ENCODE measurements around the gene TOP2A. TPM values are rescaled to one million over a fixed set of nuclear protein-coding genes. Genes with fewer than 3 reads are reported as not detected.

Gene TOP2A
- polyA plus RNA-seq, 1 experiment, result 53.5 TPM

GRCh38 chr17:40433551-40434415 lies 16.1 kb upstream of the TOP2A start:
- peak; percentile 57 for TF ChIP-seq CTCF (IDR thresholded peaks at IDR 0.05; ENCODE audit: low read depth, low read length)
- no peaks in the 10 kb centered on the region for H3K9me3 ChIP-seq (ENCODE audit: control insufficient read depth, insufficient read depth, low read length)
- H3K4me3 ChIP-seq (ENCODE audit: low read depth, low read length), result no peak overlapping the region
- peak overlapping the region; percentile 3 for H3K27ac ChIP-seq (ENCODE audit: low read depth, low read length)
- DNase-seq (ENCODE audit: low read depth, low spot score), result no peak
- peaks cover 3% of the 10 kb centered on the region for H3K27me3 ChIP-seq (ENCODE audit: control insufficient read depth, insufficient read depth, low read length)
- POLR2A ChIA-PET, result interaction anchor here (0.5 to 0.9 kb wide), 2 partner anchors 10 to 17 kb away, joined by 3 to 4 read pairs; no protein-coding TSS in a partner anchor
- CTCF ChIA-PET, result interaction anchor here (1.0 to 1.2 kb wide), 3 partner anchors 8 to 99 kb away, joined by 3 to 4 read pairs (median 3); no protein-coding TSS in a partner anchor

GRCh38 chr17:40432864-40433528 lies 15.3 kb upstream of the TOP2A start:
- Histone ChIP-seq H3K9me3 (ENCODE audit: control insufficient read depth, insufficient read depth, low read length) (no peaks in the 10 kb centered on the region), H3K27ac (ENCODE audit: low read depth, low read length) (peak overlapping the region; percentile 3), H3K4me3 (ENCODE audit: low read depth, low read length) (no peak overlapping the region), H3K27me3 (ENCODE audit: control insufficient read depth, insufficient read depth, low read length) (peaks cover 3% of the 10 kb centered on the region)
- TF ChIP-seq CTCF (IDR thresholded peaks at IDR 0.05; ENCODE audit: low read depth, low read length), result no peak
- DNase-seq (ENCODE audit: low read depth, low spot score), result no peak
- ChIA-PET POLR2A (interaction anchor here (0.5 to 0.9 kb wide), 2 partner anchors 11 to 66 kb away, joined by 3 read pairs; no protein-coding TSS in a partner anchor), CTCF (interaction anchor here (0.7 to 1.2 kb wide), 3 partner anchors 9 to 100 kb away, joined by 3 read pairs; no protein-coding TSS in a partner anchor)

GRCh38 chr17:40431231-40431602 lies 13.5 kb upstream of the TOP2A start:
- CTCF ChIA-PET, result interaction anchor here (1.0 to 1.4 kb wide), 3 partner anchors 13 to 33 kb away, joined by 3 to 4 read pairs (median 4); partner anchors contain the start of gene TOP2A
- H3K4me3 ChIP-seq (ENCODE audit: low read depth, low read length), result no peak overlapping the region
- POLR2A ChIA-PET, result no interaction called here
- H3K27ac ChIP-seq (ENCODE audit: low read depth, low read length), result no peak overlapping the region
- TF ChIP-seq CTCF (IDR thresholded peaks at IDR 0.05; ENCODE audit: low read depth, low read length), result no peak
- H3K9me3 ChIP-seq (ENCODE audit: control insufficient read depth, insufficient read depth, low read length), result no peaks in the 10 kb centered on the region
- no peak for DNase-seq (ENCODE audit: low read depth, low spot score)
- H3K27me3 ChIP-seq (ENCODE audit: control insufficient read depth, insufficient read depth, low read length), result peaks cover 3% of the 10 kb centered on the region

GRCh38 chr17:40430272-40431230 lies 12.9 kb upstream of the TOP2A start:
- peaks cover 3% of the 10 kb centered on the region for H3K27me3 ChIP-seq (ENCODE audit: control insufficient read depth, insufficient read depth, low read length)
- H3K4me3 ChIP-seq (ENCODE audit: low read depth, low read length), result no peak overlapping the region
- POLR2A ChIA-PET, result interaction anchor here (0.6 kb wide), 1 partner anchor 12 kb away, joined by 4 read pairs; no protein-coding TSS in a partner anchor
- no peak overlapping the region for H3K27ac ChIP-seq (ENCODE audit: low read depth, low read length)
- CTCF ChIA-PET, result interaction anchor here (1.0 to 1.4 kb wide), 3 partner anchors 13 to 32 kb away, joined by 3 to 4 read pairs (median 4); partner anchors contain the start of gene TOP2A
- no peak for DNase-seq (ENCODE audit: low read depth, low spot score)
- H3K9me3 ChIP-seq (ENCODE audit: control insufficient read depth, insufficient read depth, low read length), result no peaks in the 10 kb centered on the region
- TF ChIP-seq CTCF (IDR thresholded peaks at IDR 0.05; ENCODE audit: low read depth, low read length), result no peak
